Activated CD4-positive, alpha-beta T cell treated with anti-CD3 and anti-CD28 coated beads, Interleukin-2, amount 50 U/mL, for 16 hours (primary cell): ENCODE data around the gene PDPN.

Source experiments
- DNase-seq: peaks from one replicate; pipeline ENCODE4 v3.0.0-alpha.2; 2020

The PDPN gene

DNA sequence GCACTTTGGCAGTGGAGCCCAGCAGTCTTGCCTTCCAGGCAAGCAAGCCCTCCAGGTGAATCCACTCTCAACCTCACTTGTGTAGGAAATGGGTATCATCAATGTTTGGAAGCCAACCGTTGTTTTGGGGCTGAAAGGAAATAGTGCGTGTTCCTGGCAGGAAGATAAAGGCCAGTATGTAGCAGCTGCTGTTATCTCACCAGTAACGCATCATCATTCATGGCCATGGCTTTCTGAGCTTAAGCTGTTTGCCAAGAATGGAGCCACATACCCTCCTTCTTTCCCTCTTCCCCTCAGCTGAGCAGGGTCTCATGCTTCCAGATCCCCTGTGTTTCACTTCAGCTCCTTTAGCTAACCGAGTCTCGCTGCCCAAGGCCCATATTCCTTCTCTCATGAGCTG, 2.2 kb upstream of the PDPN start:
- no peak for DNase-seq

DNA sequence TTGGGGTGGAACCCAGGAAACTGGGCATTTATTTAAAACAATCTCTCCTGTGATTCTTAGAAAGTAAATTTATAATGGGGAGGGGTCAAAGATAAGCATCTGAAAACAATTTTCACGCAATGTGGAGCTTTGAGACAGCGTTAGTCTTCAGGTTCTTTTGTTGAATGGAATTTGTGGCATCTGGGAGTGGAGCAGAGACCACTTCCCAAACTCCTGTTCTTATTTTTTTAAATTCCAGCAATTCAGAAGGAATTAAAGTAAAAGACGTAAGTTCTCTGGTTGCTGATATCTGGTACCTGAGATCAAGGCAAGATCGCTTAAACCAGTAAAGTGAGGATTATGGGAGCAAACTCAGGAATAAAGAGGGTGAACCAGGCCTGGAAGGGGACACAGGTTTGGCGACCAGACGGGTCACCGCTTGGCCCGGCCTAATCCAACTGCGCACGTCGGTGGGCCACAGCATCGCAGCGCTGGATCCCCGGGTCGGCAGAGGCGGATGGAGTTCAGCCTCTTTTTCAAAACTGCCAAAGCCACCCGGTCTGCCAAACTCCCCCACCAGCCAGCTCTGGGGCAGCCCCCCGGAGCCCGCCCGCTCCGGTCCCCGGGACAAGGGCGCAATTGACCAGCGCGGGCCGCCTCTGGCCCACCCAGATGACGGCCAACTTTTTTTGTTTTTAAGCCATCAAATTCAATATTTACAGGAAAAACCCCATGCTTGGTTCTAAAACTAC, 754 bp upstream of the PDPN start:
- no peak for DNase-seq

DNA sequence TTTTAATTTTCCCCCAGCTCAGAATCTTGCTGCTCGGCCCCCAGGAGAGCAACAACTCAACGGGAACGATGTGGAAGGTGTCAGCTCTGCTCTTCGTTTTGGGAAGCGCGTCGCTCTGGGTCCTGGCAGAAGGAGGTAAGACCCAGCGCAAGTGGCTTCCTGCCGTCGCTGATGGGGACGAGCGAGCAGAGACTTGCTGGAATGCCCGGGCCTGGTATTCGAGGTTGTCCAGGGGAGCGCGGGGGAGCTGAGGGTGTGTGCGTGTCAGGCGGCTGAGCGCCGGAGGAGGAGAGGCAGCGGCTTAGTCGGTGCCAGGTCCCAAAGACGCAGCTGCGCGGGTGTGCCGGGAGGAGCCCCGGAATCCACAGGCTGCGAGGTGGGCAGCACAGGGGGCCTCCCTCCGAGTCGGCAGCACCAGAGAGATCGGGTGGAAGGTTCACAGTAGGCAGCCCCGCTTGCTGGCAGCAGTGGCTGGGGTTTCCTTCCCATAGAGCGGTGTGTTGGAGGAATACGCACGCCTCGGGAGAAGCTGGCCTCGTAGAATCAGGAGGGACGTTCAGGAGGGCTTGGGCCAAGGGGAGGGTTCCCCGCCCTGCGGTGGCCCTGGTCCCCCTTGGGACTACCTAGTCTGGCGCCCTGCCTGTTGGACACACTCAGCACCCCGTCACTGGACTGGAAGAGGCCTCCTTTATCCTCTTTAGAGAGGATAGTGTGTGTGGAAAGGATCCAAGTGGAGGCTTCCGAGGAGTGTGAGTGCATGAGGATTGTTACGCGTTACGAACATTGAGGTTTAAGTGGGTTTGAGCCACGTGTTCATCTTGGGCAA, 547 bp downstream of the PDPN start:
- no peak for DNase-seq

DNA sequence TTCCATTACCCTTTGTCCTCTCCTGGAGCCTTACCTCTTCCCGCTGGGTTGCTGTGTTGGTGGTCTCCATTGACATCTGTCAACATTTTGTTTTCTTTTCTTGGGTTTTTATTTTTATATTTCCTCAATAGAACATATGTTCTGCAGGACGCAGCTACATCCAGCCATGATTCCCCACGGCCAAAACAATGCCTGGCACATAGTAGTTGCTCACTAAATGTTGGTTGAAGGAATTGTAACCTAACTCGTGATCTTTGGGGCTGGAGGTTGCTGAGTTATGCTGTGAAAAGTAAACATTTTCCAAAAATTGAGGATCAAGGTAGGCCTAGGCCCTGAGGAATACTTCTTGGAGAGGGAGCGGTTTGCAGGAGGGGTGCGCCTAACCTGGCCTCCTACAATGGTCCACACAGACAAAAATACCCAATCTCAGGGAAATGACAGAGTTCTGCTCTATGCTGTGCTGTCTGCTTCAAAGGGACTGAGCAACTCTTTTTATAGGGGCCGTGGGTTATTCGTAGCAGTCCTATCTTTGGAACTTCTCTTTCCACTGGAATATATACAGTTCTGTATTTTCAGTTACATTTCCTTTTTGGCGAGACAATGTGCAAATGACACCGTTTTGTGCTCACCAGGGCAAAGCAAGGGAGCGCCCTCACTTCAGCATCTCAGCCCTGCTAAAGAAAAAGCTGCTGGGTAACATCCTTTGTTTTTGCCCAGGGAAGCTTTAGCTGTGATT, 1.4 kb downstream of the PDPN start:
- DNase-seq: no peak

DNA sequence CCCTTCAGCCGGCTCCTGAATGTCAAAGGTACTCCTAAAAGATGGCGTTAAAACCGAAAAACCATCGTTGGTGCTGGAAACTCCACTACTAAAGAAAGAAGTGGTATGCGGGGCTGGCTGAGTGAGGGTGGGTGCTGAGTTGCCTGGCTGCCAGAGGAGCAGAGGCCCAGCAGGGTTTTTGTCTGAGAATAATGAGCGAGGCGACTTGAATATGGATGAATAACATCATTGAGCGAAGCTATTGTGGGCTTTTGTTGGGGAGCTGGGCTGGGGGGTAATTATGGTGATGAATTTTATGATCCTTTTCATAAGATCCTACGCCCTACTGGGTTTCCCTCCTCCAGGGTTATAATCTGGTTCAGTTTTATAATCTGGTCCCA, 2.0 kb downstream of the PDPN start:
- DNase-seq: no peak

DNA sequence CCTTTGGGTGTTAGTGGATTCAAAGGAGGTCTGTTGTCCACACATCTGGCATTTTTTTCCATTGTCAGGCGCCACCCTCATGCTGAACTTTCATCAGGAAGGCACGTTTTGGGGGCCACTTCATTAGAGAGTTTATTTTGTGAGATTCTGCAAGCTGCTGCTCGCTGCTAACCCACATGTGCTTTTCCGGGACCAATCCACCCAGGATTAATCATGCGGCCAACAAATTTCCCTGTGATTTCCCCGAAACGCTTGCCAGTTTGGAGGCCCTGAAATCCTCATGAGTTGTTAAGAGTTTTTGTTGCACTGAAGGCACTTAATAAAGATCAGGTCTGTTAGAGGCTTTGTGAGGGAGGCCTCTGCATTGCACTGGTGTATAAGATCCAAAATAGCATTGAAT, 2.4 kb downstream of the PDPN start:
- DNase-seq: no peak

DNA sequence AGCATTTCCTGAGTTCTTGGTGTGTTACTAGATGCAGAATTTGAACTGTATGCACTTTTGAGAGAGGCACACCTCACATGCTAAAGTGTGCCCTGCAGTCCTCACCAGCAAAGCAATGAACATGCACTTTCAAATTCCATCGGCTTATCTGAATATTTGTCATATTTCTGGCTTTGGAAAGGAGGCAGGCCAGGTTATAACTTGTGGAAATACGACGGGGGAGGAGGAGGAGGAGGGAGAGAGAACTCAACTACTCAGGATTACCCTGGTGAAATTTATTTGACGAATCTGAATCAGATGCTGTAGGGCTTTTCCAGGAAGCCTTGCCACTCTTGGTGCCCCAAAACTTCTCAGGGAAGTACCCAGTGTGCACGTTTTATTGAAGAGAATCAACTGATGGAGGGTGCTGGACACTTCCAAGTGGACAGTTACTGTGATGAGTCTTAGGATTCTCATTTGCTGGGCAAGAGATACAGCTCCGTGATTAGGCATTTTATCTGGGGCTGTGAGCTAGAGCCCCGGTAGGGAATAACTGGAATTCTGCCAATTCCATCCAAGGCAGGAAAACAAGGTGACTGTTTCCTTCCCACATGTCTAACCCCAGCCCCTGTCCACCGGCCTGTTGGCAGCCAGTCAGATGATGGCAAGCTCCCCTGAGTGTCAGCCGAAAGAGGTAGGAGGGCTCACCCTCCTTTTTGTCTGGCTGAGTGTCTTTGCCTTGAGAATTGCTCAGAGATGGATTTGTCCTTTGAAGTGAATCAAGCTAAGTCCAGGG, 3.8 kb downstream of the PDPN start:
- no peak for DNase-seq

DNA sequence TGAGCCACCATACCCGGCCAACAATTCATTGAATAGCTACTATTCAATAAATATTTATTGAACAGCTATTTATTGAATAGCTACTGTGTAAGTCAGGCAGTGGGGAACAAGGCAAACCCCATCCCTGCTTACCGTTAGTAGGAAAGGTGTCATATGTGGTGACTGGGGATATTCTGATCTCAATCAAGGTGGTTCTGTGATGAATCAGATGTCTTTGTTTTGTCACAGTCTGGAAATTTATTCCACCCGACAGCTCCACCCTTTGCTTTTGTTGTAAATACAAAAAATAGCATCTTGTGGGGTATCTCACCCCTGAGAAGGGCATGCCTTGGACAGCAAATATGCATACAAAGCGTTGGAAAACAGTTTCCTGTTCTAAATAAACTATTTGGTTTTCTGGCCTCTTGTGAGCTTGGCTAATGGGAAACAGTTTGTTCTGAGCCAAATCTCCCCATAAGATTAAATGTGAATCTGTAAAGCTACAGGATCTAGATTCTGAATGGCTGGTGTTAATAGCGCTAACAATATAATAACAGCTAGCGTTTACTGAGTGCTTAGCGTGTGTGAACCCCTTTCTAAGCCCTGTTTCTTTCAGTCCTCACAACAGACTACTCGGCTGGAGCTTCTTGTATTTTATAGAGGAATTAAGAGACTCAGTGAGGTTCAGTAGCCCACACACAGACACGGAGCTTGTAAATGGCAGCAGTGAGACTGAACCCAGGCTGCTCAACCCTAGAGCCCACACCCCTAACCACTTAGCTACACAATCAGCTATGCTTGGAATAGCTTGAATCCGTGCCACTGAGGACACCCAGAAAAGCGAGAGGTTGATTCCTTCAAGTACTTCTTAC, 5.5 kb downstream of the PDPN start:
- no peak for DNase-seq

DNA sequence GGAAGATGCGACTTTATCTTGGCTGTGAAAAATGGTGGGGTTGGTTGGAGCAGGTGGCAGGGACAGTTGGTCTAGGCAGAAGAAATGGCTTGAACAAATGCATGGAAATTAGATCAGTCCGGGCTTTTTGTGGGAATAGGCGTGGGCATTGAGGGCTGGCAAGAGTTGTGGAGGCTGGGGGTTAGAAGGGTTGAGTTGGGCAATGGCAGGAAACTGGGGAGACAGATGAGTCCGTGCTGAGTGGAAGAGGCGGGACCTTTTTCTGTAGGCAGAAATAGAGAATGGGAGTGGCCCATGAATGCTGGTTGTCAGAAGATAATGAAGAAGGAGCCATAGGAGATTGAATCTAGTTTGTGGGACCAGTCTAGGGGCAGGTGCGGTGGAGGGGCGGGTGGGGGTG, 6.9 kb downstream of the PDPN start:
- no peak for DNase-seq

DNA sequence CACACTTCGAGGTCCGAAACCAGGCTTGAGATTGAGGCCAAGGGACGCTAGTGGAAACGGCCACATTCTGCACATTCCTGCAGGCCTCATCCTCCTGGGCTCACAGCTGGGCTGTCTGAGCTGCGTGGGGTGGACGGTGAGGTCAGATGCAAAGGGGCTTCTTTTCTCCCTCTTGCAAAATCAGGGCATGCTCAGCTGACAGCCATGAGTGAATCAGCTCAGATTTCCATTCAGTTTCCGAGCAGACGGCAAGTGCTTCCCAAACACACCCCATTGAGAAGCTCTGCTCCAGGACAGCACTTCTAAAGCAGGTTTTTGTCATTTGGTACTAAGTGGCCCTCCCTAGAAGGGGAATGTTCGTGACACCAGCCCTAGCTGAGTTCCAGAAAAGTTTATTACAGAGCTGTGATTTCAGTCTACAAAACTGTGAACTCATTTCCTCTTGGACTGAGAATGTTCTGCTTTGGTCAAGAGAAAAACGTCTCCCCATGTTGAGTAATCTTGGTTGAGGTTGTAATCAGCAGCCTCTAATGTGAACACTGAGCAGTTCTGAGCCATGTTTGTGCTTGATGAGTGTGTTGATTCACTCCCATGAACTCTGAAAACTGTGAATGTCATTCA, 10.0 kb downstream of the PDPN start:
- DNase-seq: no peak

DNA sequence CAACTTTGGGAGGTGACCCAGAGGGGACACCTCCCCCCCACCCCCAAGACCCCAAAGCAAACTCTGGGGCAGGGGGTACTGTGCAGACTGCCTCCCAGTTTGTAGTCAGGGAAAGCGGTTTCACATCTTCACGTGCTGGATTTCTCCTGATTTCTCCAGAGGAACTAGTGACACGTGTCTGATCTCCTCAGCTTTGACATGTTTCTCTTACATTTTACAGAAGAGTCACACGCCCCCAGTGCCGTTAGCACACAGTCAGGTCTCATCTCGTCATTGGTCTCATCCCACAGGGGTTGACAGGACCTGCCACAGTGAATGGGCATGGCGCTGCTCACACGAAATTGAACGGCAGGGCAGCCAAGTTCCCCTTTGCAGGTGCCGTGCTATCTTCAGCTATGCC, 11.8 kb downstream of the PDPN start:
- DNase-seq: no peak

DNA sequence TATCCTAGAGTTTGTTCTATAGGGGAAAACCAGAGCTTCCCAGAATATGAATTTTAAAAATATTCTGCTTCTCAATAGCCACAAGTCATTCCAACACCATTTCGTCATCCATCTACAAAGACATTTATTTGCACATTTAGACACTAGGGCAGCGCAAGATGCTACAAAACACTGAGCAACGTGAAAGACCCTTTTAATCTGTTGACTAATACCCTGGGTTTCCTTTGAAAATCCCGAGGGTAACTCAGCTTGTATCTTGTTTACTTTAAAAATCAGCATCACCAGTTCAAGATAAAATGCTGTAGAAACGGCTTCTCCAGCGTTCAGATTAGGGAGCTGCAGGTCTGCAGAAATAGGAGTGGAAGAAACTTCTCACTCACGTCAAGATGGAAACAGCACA, 13.5 kb downstream of the PDPN start:
- no peak for DNase-seq

DNA sequence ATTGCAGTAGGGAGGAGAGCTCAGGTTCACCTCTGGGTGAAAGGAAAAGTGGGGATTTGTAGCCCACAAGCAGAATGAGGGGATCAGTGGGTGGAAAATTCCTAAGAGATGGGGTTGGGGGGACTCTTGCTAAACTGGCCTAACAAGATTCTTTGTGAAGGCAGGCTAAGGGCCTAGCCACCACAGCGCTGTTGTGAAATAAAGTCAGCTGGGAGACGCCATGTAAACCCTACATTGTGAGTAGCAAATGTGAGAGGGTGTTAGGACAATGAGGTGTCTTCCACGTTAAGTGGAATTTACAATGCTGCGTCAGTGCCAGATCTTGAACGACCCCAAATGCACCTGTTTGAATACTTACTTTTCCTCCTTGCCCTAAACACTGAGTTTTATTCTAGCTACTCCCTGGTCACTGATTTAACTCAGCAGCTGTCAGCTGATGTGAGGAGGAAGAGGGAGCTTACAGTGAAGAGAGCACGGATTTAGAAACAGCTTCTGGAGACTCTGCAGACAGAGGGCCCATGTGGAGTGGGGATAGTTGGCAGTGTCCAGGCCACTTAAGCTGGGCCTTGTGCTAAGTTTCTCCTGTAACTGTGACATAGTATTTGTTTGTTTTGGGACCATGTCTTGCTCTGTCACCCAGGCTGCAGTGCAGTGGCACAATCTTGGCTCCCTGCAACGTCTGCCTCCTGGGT, 17.3 kb downstream of the PDPN start:
- DNase-seq: no peak

DNA sequence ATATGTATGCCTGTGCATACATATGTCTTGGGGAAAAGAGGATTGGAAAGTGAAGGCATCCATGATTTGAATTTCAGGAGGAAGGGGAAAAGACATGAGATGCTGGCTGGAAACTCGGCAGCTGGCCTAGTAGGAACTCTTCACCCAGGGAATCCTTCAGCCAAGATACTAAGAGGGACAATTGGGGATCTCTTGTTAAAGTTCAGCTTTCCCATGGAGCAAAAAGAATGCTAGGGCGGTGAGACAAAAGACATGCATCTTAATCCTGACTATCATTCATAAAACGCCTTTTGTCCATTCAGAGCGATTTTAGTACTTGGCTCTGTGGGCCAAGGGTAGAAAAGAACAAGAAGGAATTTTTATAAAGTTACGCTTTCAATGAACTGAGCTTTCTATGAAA, 20.5 kb downstream of the PDPN start:
- DNase-seq: no peak

DNA sequence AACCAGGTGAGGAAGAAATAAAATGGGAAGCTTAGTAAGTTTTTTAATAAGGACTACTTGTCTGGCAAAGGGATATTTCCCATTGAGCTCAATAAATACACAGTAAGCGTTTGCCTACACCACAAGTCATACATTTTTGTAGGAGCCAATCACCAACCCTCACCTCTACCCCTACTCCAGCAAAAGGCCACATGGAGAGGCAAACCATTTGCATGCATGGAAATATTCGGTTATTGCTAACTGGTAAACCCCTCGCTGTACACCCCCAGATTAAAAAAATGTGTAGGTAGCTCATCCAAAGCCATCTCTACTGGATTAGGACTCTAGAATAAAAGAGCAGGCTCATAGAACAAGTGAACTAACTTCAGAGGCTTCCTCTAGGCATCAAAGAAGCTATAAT, 21.1 kb downstream of the PDPN start:
- DNase-seq: no peak

DNA sequence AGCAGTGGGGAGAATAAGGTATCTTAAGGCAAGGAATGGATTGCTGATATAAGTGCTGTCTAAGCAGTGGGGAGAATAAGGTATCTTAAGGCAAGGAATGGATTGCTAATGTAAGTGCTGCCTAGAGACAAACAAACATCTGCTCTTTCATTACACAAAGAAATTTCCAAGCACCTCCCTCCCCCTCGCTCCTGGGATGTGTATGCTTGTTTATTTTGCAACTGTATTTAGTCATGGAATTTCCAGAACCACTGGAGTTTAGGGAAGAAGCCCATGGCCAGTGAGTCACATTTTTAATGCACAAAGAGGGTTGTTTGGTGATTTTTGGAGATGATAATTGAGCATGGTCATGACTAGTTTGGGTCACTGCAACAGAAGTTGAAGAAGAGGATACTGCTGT, 21.5 kb downstream of the PDPN start:
- DNase-seq: no peak

DNA sequence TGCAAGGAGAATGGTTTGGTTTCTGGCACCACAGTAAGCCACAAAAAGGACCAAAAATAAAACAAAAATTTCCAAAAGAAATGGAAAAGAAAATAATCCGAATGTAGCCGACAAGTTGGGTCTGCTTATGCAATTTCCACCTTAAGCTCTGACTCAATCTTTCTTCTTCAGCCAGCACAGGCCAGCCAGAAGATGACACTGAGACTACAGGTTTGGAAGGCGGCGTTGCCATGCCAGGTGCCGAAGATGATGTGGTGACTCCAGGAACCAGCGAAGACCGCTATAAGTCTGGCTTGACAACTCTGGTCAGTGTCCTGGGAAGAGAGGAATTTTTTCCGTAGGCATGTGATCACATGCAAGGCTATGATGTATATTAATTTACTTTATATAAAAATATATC, 23.4 kb downstream of the PDPN start:
- DNase-seq: no peak

DNA sequence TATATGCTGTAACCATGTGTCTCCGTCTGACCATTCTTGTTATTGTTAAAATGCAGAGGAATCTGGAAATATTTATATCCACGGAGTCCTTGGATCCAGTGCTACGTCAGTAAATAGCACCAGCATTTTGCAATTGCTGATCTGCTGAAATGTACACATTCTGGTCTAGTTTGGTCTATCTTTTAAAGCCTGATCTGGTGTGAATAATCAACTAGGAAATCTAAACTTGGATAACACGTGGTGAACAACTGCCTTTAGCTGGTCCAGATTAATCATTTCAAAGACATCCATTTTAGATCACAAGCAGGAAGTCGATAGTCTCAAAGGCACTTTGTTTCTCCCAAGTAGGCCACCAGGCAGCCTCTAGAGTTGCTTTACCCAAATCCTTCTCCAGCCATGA, 32.6 kb downstream of the PDPN start:
- DNase-seq: no peak

DNA sequence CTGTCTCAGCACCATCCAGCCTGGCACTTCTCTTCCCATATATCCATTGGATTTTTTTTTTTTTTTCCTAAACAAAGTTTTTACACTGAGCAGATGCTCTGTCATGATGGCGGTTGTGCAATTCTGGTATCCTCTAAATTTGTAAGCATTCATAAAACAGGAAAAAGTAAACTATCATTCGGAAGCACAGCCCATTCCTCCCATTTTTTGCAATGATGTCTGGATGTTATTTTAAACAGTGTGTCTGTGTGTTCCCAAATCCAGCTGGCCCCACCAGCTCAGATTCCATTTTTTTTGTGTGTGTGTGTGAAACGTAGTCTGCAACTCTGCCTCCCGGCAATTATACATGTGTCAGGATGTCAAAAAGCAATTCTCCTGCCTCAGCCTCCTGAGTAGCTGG, 33.5 kb downstream of the PDPN start:
- DNase-seq: no peak

DNA sequence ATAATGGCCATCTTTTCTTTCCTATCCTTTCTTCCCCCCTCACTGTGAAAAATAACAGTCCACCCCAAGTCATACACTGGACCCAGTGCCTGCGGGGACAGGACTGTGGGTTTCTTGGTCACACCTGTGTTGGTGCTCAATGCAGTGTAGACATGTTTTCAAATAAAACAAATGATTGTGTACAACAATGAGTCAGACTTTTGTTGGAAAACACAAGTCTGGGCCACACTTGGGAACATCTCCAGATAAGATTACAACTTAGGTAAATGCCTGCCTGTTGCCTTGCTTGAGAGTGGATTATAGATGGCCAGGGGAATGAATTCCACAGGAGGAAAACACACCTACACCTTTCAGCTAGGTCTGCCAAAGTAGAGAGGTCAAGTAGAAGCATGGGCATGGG, 34.1 kb downstream of the PDPN start:
- DNase-seq: no peak

DNA sequence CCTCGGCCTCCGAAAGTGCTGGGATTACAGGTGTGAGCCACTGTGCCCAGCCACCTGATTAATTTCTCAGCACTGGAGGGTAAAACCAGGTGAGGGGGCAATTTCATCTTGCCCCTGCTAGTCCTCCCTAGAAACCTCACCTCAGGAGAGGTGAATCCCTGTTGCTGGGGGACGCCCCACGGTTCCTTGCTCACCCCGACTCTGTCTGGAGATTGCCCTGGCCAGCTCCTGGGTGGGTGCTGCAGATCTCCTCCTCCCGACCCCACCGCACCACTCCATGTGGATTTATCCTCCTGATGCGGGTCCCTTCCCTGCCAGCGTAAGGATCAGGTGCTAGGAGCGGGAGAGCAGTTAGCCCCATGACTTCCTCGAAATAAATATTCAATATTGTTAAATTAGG, 34.9 kb downstream of the PDPN start:
- DNase-seq: no peak
